ENCODE measurements around the gene AMELX. TPM values are rescaled to one million over a fixed set of nuclear protein-coding genes. Genes with fewer than 3 reads are reported as not detected.

AMELX gene
- total and polyA plus RNA-seq, 4 donors: not detected

DNA sequence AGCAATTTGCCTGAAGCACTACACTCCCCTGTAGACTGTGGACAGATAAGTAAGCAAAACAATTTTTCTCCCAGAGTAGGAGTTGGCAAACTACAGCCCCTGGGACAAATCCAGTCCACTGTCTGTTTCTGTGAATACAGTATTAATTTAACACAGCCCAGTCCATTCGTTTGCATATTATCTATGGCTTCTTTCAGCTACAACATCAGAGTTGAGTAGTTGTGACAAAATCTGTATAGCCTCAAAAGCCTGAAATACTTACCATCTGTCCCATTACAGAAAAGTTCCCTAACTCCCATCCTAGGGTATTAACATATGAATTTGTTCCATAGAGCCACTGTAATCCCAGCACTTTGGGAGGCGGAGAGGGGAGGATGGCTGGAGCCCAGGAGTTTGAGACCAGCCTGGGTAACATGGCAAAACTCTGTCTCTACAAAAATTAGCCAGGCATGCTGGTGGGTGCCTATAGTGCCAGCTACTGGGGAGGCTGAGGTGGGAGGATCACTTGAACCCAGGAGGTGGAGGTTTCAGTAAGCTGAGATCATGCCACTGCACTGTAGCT is 53.0 kb downstream of the AMELX start:
- Histone ChIP-seq H3K27ac (ENCODE audit: low read depth in 1 of 2, low read length in 1 of 2) (no peak overlapping the region), H3K36me3 (ENCODE audit: control insufficient read depth in 4 of 4, insufficient read depth in 4 of 4, low read length in 4 of 4) (no peaks in the 10 kb centered on the region), H3K4me1 (ENCODE audit: control insufficient read depth in 5 of 5, insufficient read depth in 5 of 5, low read length in 5 of 5) (peaks cover 0 to 5% (median 0%) of the 10 kb centered on the region in 5 donors), H3K4me3 (no peak overlapping the region), H3K27me3 (ENCODE audit: control insufficient read depth in 3 of 3, insufficient read depth in 3 of 3, low read length in 2 of 3) (peaks cover 0 to 14% (median 10%) of the 10 kb centered on the region in 3 donors), H3K9ac (ENCODE audit: insufficient read depth in 1 of 2, low read length in 2 of 2) (no peak overlapping the region), H3K9me3 (ENCODE audit: control insufficient read depth in 4 of 4, insufficient read depth in 3 of 4, low read length in 3 of 4) (no peaks in the 10 kb centered on the region)
- ATAC-seq (ENCODE audit: insufficient read depth, low FRiP score): no peak
- peak in 1 of 3 donors; percentile 14 for DNase-seq
- TF ChIP-seq, protein P1, sequence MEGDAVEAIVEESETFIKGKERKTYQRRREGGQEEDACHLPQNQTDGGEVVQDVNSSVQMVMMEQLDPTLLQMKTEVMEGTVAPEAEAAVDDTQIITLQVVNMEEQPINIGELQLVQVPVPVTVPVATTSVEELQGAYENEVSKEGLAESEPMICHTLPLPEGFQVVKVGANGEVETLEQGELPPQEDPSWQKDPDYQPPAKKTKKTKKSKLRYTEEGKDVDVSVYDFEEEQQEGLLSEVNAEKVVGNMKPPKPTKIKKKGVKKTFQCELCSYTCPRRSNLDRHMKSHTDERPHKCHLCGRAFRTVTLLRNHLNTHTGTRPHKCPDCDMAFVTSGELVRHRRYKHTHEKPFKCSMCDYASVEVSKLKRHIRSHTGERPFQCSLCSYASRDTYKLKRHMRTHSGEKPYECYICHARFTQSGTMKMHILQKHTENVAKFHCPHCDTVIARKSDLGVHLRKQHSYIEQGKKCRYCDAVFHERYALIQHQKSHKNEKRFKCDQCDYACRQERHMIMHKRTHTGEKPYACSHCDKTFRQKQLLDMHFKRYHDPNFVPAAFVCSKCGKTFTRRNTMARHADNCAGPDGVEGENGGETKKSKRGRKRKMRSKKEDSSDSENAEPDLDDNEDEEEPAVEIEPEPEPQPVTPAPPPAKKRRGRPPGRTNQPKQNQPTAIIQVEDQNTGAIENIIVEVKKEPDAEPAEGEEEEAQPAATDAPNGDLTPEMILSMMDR (IDR thresholded peaks at IDR 0.05; ENCODE audit: control extremely low read depth, extremely low read depth): no peak
- 63 to 83% methylated on average over 2 of the region's 2 CpGs for WGBS, 2 donors

DNA sequence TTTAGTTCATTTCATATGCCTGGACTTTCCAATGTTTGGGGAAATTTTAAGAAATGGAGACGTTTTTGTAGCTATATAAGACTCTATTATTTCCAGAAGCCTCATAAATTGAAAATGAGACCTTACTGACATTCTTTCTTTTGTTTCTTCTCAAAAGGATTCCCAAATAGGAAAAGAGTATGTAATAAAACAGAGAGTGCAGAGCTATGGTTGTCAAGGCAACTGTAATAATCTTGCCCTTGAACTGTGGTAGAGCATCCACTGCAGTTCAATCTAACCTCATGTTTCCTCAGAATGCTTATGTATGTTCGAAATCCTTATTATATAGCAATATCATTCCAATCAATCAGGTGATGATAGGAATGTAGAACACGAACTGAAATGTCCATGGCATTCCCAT is 54.1 kb downstream of the AMELX start:
- Histone ChIP-seq H3K36me3 (ENCODE audit: control insufficient read depth in 4 of 4, insufficient read depth in 4 of 4, low read length in 4 of 4) (no peaks in the 10 kb centered on the region), H3K27ac (ENCODE audit: low read depth in 1 of 2, low read length in 1 of 2) (no peak overlapping the region), H3K9ac (ENCODE audit: insufficient read depth in 1 of 2, low read length in 2 of 2) (no peak overlapping the region), H3K4me1 (ENCODE audit: control insufficient read depth in 5 of 5, insufficient read depth in 5 of 5, low read length in 5 of 5) (peaks cover 0 to 3% (median 0%) of the 10 kb centered on the region in 5 donors), H3K4me3 (no peak overlapping the region), H3K27me3 (ENCODE audit: control insufficient read depth in 3 of 3, insufficient read depth in 3 of 3, low read length in 2 of 3) (peaks cover 0 to 22% (median 10%) of the 10 kb centered on the region in 3 donors), H3K9me3 (ENCODE audit: control insufficient read depth in 4 of 4, insufficient read depth in 3 of 4, low read length in 3 of 4) (no peaks in the 10 kb centered on the region)
- TF ChIP-seq, protein P1 (IDR thresholded peaks at IDR 0.05; ENCODE audit: control extremely low read depth, extremely low read depth): no peak
- peak in 1 of 3 donors; percentile 25 for DNase-seq
- no peak for ATAC-seq (ENCODE audit: insufficient read depth, low FRiP score)
- WGBS, 2 donors: 58 to 78% methylated on average over 3 of the region's 3 CpGs

DNA sequence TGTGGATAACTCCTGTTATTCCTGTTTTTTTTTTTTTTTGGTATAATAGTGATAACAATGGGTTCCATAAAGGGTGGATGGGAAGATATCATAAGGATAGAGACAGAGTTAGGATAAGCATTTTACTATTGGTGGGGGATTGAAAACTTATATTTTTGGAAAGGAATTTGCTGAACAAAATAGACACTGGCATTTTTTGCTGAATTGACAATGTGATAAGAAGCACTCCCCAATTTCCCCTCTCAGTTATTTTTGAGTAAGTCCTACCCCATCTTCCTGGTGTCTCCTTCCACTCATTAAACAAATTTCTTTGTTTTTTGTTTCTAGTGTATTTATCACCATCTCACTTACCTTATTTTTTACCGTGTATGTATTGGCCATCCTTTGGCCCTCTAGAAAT is 55.8 kb downstream of the AMELX start:
- Histone ChIP-seq H3K27ac (ENCODE audit: low read depth in 1 of 2, low read length in 1 of 2) (no peak overlapping the region), H3K27me3 (ENCODE audit: control insufficient read depth in 3 of 3, insufficient read depth in 3 of 3, low read length in 2 of 3) (peaks cover 0 to 20% (median 3%) of the 10 kb centered on the region in 3 donors), H3K4me1 (ENCODE audit: control insufficient read depth in 5 of 5, insufficient read depth in 5 of 5, low read length in 5 of 5) (peaks cover 0 to 3% (median 0%) of the 10 kb centered on the region in 5 donors), H3K9me3 (ENCODE audit: control insufficient read depth in 4 of 4, insufficient read depth in 3 of 4, low read length in 3 of 4) (no peaks in the 10 kb centered on the region), H3K36me3 (ENCODE audit: control insufficient read depth in 4 of 4, insufficient read depth in 4 of 4, low read length in 4 of 4) (no peaks in the 10 kb centered on the region), H3K4me3 (no peak overlapping the region), H3K9ac (ENCODE audit: insufficient read depth in 1 of 2, low read length in 2 of 2) (no peak overlapping the region)
- 60 to 95% methylated on average over 1 of the region's 1 CpG for WGBS, 2 donors
- DNase-seq (no peak), ATAC-seq (ENCODE audit: insufficient read depth, low FRiP score) (no peak)
- TF ChIP-seq, protein P1 (IDR thresholded peaks at IDR 0.05; ENCODE audit: control extremely low read depth, extremely low read depth): no peak
